HG03159 (cell line): ENCODE data around the gene MAT2B.
"Not testable (repeated sequence)": the region's sequence is repeated elsewhere in the genome, so short reads cannot be mapped to it uniquely, and the experiment has no call there.

Source experiments
- ATAC-seq: cut with Tn5 transposase; IDR thresholded peaks from one replicate; pipeline ENCODE4 v1.9.1; 2021; ENCODE audit warnings: mild to moderate bottlenecking, moderate library complexity; ENCODE audit not compliant: unreplicated experiment

The MAT2B gene

GRCh38 chr5:163503106-163504078 is 2.0 kb upstream of the MAT2B start:
- ATAC-seq = no peak

GRCh38 chr5:163504079-163504931 is 1.1 kb upstream of the MAT2B start:
- no peak for ATAC-seq

- no peak for ATAC-seq
Measured at GRCh38 chr5:163505049-163505367, 411 bp upstream of the MAT2B start.

GRCh38 chr5:163506095-163506457 is 657 bp downstream of the MAT2B start:
- peak; percentile 22 for ATAC-seq

- no peak for ATAC-seq
Measured at GRCh38 chr5:163506726-163507125, 1.3 kb downstream of the MAT2B start.

GRCh38 chr5:163508753-163509152 is 3.3 kb downstream of the MAT2B start:
- ATAC-seq = no peak

- ATAC-seq = no peak
Measured at GRCh38 chr5:163509291-163509951, 4.0 kb downstream of the MAT2B start.

GRCh38 chr5:163512526-163512925 is 7.1 kb downstream of the MAT2B start:
- ATAC-seq = no peak

GRCh38 chr5:163525096-163525495 is 19.7 kb downstream of the MAT2B start:
- ATAC-seq = no peak

- no peak for ATAC-seq
Measured at GRCh38 chr5:163529698-163530097, 24.3 kb downstream of the MAT2B start.

- no peak for ATAC-seq
Measured at GRCh38 chr5:163531272-163531671, 25.9 kb downstream of the MAT2B start.

- no peak for ATAC-seq
Measured at GRCh38 chr5:163532171-163533084, 27.0 kb downstream of the MAT2B start.

GRCh38 chr5:163533223-163533622 is 27.8 kb downstream of the MAT2B start:
- no peak for ATAC-seq

- ATAC-seq = peak; percentile 40
Measured at GRCh38 chr5:163534492-163535094, 29.2 kb downstream of the MAT2B start.

GRCh38 chr5:163535290-163535689 is 29.9 kb downstream of the MAT2B start:
- peak; percentile 33 for ATAC-seq

- not testable (repeated sequence) for ATAC-seq
Measured at GRCh38 chr5:163536442-163536841, 31.0 kb downstream of the MAT2B start.

- no peak for ATAC-seq
Measured at GRCh38 chr5:163540696-163541095, 35.3 kb downstream of the MAT2B start.

GRCh38 chr5:163542771-163543170 is 37.4 kb downstream of the MAT2B start:
- ATAC-seq = no peak

GRCh38 chr5:163544041-163544440 is 38.6 kb downstream of the MAT2B start:
- no peak for ATAC-seq

- no peak for ATAC-seq
Measured at GRCh38 chr5:163544836-163545235, 39.4 kb downstream of the MAT2B start.
